Measurements from ENCODE around the gene ANKRD1. TPM values are rescaled to one million over a fixed set of nuclear protein-coding genes. Genes with fewer than 3 reads are reported as not detected.

ANKRD1 gene
- total RNA-seq, 1 experiment from 2014 or later, result 0.26 TPM

DNA sequence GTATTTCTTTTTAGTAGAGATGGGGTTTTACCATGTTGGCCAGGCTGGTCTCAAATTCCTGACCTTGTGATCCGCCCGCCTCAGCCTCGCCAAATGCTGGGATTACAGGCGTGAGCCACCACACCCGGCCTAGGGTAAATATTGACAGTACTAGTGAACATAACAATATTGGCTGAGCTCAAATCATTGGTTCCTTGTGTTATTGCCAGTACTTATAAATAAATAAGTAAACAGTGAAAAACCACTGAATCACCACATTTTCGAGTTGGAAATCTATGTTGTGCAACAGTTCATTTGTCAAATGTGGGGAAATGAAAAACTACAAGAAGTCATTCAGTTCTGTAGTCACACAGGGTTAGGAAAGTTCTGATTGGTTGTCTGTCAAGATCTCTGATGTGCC lies 33.3 kb downstream of the ANKRD1 start:
- in situ Hi-C loops (cut with HindIII; ENCODE audit: low pct_unique_long_range_greater_than_20kb, low sequenced_read_pairs) (no loop called here), intact Hi-C loops (cut with micrococcal nuclease; ENCODE audit: unreplicated experiment) (no loop called here)
- DNase-seq (ENCODE audit: low read depth, low spot score), result no peak
- POLR2A ChIA-PET, result no interaction called here
- Histone ChIP-seq H3K9me3 (ENCODE audit: control insufficient read depth, insufficient read depth, low read depth, low read length) (no peaks in the 10 kb centered on the region), H3K27me3 (ENCODE audit: control insufficient read depth, insufficient read depth, low read length) (no peaks in the 10 kb centered on the region), H3K36me3 (ENCODE audit: control insufficient read depth, insufficient read depth, low read length) (peaks cover 44% of the 10 kb centered on the region), H3K27ac (ENCODE audit: low read length) (no peak overlapping the region), H3K4me1 (ENCODE audit: control insufficient read depth, insufficient read depth, low read length) (no peaks in the 10 kb centered on the region), H3K4me3 (ENCODE audit: low read depth in 2 of 2, low read length in 2 of 2) (no peak overlapping the region)
- TF ChIP-seq POLR2AphosphoS5 (IDR thresholded peaks at IDR 0.05; ENCODE audit: low read depth, low read length) (no peak), REST (IDR thresholded peaks at IDR 0.05; ENCODE audit: insufficient read depth in 1 of 2, low read depth in 2 of 2, low read length in 1 of 2) (no peak), TCF7L2 (IDR thresholded peaks at IDR 0.05; ENCODE audit: low read depth, low read length) (no peak), SIN3A (IDR thresholded peaks at IDR 0.05; ENCODE audit: borderline replicate concordance, insufficient read depth, low read depth, low read length) (no peak)
- TF ChIP-seq, protein P1, sequence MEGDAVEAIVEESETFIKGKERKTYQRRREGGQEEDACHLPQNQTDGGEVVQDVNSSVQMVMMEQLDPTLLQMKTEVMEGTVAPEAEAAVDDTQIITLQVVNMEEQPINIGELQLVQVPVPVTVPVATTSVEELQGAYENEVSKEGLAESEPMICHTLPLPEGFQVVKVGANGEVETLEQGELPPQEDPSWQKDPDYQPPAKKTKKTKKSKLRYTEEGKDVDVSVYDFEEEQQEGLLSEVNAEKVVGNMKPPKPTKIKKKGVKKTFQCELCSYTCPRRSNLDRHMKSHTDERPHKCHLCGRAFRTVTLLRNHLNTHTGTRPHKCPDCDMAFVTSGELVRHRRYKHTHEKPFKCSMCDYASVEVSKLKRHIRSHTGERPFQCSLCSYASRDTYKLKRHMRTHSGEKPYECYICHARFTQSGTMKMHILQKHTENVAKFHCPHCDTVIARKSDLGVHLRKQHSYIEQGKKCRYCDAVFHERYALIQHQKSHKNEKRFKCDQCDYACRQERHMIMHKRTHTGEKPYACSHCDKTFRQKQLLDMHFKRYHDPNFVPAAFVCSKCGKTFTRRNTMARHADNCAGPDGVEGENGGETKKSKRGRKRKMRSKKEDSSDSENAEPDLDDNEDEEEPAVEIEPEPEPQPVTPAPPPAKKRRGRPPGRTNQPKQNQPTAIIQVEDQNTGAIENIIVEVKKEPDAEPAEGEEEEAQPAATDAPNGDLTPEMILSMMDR (IDR thresholded peaks at IDR 0.05), result no peak
- CTCF ChIA-PET, result no interaction called here
- ATAC-seq, result no peak
- BruUV-seq (replicated peaks), result no TSS peak

GRCh38 chr10:90885176-90885575 lies 35.7 kb downstream of the ANKRD1 start:
- TF ChIP-seq, protein P1 (IDR thresholded peaks at IDR 0.05), result no peak
- TF ChIP-seq TCF7L2 (IDR thresholded peaks at IDR 0.05; ENCODE audit: low read depth, low read length) (no peak), POLR2AphosphoS5 (IDR thresholded peaks at IDR 0.05; ENCODE audit: low read depth, low read length) (no peak), REST (IDR thresholded peaks at IDR 0.05; ENCODE audit: insufficient read depth in 1 of 2, low read depth in 2 of 2, low read length in 1 of 2) (no peak), SIN3A (IDR thresholded peaks at IDR 0.05; ENCODE audit: borderline replicate concordance, insufficient read depth, low read depth, low read length) (no peak)
- CTCF ChIA-PET, result no interaction called here
- POLR2A ChIA-PET, result interaction anchor here (0.6 kb wide), 1 partner anchor 410 kb away, joined by 4 read pairs; no protein-coding TSS in a partner anchor
- Histone ChIP-seq H3K27ac (ENCODE audit: low read length) (no peak overlapping the region), H3K4me3 (ENCODE audit: low read depth in 2 of 2, low read length in 2 of 2) (no peak overlapping the region), H3K9me3 (ENCODE audit: control insufficient read depth, insufficient read depth, low read depth, low read length) (no peaks in the 10 kb centered on the region), H3K36me3 (ENCODE audit: control insufficient read depth, insufficient read depth, low read length) (peaks cover 40% of the 10 kb centered on the region), H3K4me1 (ENCODE audit: control insufficient read depth, insufficient read depth, low read length) (no peaks in the 10 kb centered on the region), H3K27me3 (ENCODE audit: control insufficient read depth, insufficient read depth, low read length) (no peaks in the 10 kb centered on the region)
- intact Hi-C loops (cut with micrococcal nuclease; ENCODE audit: unreplicated experiment), result no loop called here
- no TSS peak for BruUV-seq (replicated peaks)
- no peak for ATAC-seq
- in situ Hi-C loops (cut with HindIII; ENCODE audit: low pct_unique_long_range_greater_than_20kb, low sequenced_read_pairs), result no loop called here
- no peak for DNase-seq (ENCODE audit: low read depth, low spot score)

All from Panc1 (cell line).